ENCODE data around the gene LRRC3.

- TF ChIP-seq CTCF (IDR thresholded peaks at IDR 0.05), result no peak
- TF ChIP-seq POLR2AphosphoS5 (IDR thresholded peaks at IDR 0.05), result no peak
- TF ChIP-seq POLR2A (IDR thresholded peaks at IDR 0.05), result no peak
Measured at GRCh38 chr21:44423312-44423821, 31.9 kb upstream of the LRRC3 start.

All from prostate gland (tissue), 2 donors.